CD4-positive, alpha-beta T cell treated with Interleukin-17A for 4 hours (primary cell): ENCODE measurements around the gene ABCG2.

ENCODE experiments used
- DNase-seq: peaks from one replicate; pipeline ENCODE4 v3.0.0-alpha.2; 2020; ENCODE audit warnings: mixed read lengths

The ABCG2 gene

DNA sequence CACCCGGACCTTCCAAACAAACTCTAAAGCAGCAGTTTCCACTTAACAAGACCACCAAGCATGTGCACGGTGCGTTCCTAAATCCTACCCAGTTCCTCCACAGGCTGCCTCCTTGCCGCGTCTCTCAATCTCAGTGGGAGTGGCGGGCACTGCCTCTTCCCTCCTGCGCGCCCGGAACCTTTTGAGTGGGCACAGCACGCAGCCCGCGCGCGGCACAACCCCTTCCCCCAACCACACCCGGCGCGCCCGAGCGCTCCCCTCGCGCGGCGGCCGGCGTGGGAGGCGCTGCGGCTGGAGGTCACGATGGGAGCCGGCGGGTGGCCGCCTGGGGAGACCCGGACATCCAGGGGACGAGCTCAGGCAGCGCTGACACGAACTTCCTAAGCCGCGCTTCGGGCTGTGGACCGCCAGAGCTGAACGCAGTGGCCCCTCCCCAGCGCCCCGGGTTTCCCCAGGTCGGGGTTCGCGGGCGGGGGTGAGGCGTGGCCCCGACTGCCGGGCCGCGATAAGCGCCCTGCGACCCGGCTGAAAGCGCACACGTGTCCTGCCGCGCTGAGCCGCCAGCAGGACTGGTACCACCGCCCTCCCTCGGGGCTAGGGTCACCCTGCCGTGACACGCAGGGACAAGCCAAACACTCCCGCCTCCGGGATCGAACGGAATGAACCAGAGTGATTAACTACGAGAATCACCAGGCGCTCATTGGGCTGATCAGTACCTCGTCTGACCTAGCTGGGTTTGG is at the start of gene ABCG2:
Gene ABCG2 (minus strand): TSS at position 151 of the 740 bp plus-strand sequence. CDS start 18,644 bp downstream, outside the sequence.
- peak; percentile 39 for DNase-seq

DNA sequence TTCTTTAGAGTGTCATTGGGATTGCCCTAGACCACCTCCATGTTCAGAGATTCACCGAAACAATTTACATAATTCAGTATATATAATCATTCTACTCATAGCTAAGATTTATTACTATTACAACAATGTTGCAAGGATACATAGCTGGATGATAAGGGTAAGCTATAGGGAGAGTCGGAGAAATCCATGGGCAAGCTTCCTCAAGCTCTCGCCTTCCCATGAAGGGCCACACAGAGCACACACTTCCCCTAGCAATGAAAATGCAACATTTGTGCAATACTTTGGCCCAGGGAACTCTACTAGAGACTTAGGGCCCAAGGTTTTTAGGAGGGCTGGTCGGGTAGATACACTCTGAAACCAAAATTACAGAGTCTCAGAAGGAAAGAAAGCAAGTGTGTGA is 49.7 kb upstream of the ABCG2 start:
- DNase-seq, result no peak

GRCh38 chr4:88207171-88207570 is 48.7 kb upstream of the ABCG2 start:
- no peak for DNase-seq

DNA sequence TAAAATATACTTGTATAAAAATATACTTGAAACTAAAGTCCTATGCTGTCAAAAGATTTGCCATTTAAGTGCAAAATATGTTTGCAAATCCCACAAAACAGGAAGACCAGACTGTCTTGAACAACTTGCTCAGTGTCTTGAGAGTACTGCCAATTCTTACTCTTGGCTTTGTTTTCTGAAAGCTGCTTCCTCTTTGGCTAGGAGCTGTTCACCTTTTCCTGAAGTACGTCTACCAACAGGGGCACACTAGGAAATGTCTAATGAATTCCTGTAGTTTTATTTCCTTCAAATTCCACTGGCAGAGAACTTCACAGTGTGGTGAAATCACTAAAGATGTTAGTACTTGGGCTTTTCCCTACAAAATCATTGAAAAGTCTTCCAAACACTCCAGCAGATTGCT is 46.4 kb upstream of the ABCG2 start:
- no peak for DNase-seq

- no peak for DNase-seq
Observed at GRCh38 chr4:88202443-88202842, 44.0 kb upstream of the ABCG2 start.

DNA sequence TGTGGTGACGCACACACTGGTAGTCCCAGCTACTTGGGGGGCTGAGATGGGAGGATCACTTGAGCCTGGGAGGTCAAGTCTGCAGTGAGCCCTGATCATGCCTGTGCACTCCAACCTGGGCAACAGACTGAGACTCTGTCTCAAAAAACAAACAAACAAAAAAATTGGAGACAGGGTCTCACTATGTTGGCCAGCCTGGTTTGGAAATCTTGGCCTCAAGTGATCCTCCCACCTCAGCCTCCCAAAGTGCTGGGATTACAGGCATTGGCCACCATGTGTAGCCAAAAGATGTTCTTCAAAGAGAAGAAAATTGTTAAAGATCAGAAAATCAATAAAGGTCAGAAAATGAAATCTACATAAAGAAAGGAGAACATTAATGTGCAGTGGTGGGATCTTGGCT is 41.7 kb upstream of the ABCG2 start:
- no peak for DNase-seq

DNA sequence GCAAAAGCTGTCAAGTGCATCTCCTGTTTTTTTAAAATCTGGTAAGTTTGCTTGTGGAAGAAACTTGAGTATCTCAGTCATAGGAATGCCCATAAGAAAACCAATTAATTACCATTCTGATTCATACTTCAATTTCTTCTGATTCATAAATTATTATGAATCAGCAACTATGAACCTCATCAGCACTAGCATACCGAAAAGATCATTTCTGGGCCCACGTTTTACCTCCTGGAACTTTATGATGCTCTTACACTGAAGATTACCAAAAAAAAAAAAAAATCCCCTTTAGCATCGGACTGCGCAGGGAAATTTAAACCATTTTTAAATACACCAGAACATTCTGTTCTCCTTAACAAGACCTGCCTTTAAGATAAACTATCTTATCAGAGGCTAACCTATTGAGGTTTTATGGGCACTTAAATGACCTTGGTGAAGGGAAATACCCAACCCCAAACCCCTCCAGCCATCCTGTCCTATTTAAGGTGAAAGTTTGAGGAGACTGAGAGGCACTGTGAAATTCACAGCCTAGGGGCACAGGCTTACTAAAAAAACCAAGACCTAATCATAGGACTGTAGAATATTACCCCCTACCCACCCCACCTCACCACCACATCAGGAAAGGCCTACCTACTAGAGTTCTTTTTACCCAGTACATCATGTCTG is 38.2 kb upstream of the ABCG2 start:
- DNase-seq, result no peak

DNA sequence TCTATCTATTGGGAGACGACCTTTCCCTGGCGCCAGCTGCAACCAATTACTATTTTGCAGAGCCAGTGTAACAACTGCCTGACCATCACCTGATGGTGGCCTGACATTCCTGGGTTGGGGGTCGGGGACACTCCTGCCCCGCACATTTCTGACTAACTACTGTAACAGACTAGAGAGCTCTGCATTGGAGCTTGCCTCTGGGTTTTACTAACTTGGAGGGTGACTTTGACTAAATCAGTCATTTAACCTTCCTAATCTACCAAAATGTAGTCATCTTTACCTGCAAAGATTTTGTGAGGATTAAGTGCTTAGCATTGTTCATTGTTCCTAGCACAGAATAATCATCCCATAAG is 37.5 kb upstream of the ABCG2 start:
- DNase-seq, result no peak

DNA sequence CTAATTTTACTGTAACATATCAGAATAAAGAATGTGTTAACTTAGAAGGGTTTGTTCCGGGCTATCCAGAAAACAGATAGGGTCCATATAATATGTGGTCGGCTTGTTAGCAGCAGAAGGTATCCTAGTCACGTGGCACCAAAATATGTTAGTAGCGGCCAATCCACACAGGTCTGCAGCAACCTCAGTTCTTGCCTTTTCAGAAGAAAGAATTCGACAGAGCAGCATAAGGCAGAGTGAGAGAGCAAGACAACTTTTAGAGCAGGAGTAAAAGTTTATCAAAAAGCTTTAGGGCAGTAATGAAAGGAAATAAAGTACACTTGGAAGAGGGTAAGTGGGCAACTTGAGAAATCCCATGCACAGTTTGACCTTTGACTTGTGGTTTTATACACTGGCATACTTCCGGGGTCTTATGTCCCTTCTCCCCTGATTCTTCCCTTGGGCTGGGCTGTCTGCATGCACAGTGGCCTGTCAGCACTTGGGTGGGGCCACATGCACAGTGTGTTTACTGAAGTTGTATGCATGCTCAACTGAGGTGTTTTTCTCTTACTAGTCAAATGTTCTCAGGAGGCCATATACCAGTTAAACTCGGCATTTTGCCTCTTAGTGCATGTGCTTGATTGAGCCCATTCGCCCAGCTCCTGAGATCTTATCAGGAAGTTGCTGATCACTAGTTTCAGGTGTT is 37.0 kb upstream of the ABCG2 start:
- no peak for DNase-seq

DNA sequence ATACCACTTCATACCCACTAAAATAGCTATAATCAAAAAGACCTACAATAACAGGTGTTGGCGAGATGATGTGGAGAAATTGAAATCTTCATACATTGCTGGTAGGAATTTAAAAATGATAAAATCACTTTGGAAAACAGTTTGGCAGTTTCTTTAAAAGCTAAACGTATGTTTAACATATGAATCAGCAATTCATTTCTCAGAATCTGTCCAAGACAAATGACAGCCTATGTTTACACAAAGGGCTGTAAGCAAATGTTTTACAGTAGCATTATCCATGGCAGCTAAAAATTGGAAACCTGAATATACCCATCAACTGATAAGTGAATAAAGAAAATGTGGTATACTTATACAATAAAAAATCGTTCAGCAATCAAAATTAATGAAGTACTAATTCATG is 33.0 kb upstream of the ABCG2 start:
- no peak for DNase-seq

- DNase-seq, result no peak
Observed at GRCh38 chr4:88189881-88190585, 31.6 kb upstream of the ABCG2 start.

- no peak for DNase-seq
Observed at GRCh38 chr4:88189418-88189738, 30.9 kb upstream of the ABCG2 start.

GRCh38 chr4:88188738-88189417 is 30.4 kb upstream of the ABCG2 start:
- no peak for DNase-seq

GRCh38 chr4:88187766-88188165 is 29.3 kb upstream of the ABCG2 start:
- no peak for DNase-seq

GRCh38 chr4:88185906-88186305 is 27.5 kb upstream of the ABCG2 start:
- DNase-seq, result no peak

GRCh38 chr4:88179261-88179660 is 20.8 kb upstream of the ABCG2 start:
- no peak for DNase-seq

- DNase-seq, result no peak
Observed at GRCh38 chr4:88178626-88179231, 20.3 kb upstream of the ABCG2 start.

DNA sequence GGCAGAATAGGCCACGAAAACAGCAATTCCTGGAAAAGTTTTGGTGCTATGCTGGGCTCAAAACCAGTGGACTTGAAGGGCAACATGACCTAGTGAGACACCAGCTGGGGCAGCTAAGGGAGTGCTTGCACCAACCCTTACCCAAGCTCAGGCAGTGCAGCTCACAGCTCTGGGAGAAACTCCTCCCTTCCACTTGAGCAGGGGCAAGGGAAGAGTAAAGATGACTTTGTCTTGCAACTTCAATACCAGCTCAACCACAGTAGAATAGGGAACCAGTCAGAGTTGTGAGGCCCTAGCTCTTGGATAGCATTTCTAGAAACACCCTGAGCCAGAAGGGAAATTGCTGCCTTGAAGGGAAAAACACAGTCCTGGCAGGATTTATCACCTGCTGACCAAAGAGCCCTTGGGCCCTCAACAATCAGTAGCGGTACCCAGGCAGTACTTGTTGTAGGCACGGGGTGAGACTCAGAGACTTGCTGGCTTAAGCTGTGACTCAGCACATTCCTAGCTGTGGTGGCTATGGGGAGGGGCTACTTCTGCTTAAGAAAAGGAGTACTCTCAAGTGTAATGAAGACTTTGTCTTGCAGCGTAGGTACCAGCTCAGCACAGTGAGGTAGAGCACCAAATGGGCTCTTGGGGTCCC is 19.7 kb upstream of the ABCG2 start:
- no peak for DNase-seq

- DNase-seq, result no peak
Observed at GRCh38 chr4:88172987-88173386, 14.5 kb upstream of the ABCG2 start.

- DNase-seq, result no peak
Observed at GRCh38 chr4:88171206-88171605, 12.8 kb upstream of the ABCG2 start.

DNA sequence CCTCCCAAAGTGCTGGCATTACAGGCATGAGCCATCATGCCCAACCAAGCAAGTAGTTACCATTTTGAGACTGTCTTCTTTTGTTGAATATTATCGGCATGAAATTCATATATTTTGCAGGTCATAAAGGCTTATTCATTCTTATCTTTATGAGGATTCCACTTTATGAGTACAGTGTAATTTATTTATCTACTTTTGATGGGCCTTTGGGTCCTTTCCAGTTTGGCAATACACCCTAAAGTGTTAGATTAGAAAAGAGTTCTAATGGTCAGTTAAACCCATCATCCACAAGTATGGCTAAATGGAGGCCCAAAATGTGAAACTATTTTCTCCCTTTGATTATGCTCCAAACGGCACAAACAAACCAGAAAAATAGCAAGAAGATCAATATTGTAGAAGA is 10.9 kb upstream of the ABCG2 start:
- no peak for DNase-seq

- no peak for DNase-seq
Observed at GRCh38 chr4:88166608-88167007, 8.2 kb upstream of the ABCG2 start.
